OCI-LY3 (cell line): ENCODE measurements around the gene LENG9.

Source experiments
- CTCF ChIP-seq: fragments of 200-600, 300-600 bp; sonication (generic); IDR thresholded peaks from 2 replicates; pipeline ENCODE4 v1.5.1; 2014; ENCODE audit warnings: antibody characterized with exemption, low read length, low read depth
- EZH2phosphoT487 ChIP-seq: fragments of 200-600 bp; shearing (Covaris generic); IDR thresholded peaks from 2 replicates; pipeline ENCODE4 v1.6.1; 2018; ENCODE audit warnings: antibody characterized with exemption, mixed run types, low read depth

- TF ChIP-seq CTCF (no peak), EZH2phosphoT487 (no peak)
These were observed 8.6 kb downstream of the LENG9 start for GRCh38 chr19:54454781-54455675.
